ENCODE results near the gene GABRR1. TPM values are rescaled to one million over a fixed set of nuclear protein-coding genes. Genes with fewer than 3 reads are reported as not detected.

The GABRR1 gene
- polyA plus RNA-seq, 3 donors, result 1.2 to 1.6 (median 1.3) TPM

Other genes with a start within 250 kb of the GABRR1 start
- gene PNRC1, start 136.6 kb downstream of the GABRR1 start, polyA plus RNA-seq (ENCODE audit: insufficient read length in 3 of 3), result 100 to 1,000 TPM; 106 to 122 (median 110) TPM
- gene SRSF12, start 99.3 kb downstream of the GABRR1 start, polyA plus RNA-seq (ENCODE audit: insufficient read length in 3 of 3), result 10 to 100 TPM; 12.2 to 18.1 (median 17.5) TPM
- 10 to 100 TPM; 30.2 to 33.6 (median 32.7) TPM for gene PM20D2, start 71.3 kb downstream of the GABRR1 start, polyA plus RNA-seq (ENCODE audit: insufficient read length in 3 of 3)
- gene GABRR2, start 97.9 kb upstream of the GABRR1 start, polyA plus RNA-seq (ENCODE audit: insufficient read length in 3 of 3), result 1 to 10 TPM in 2 of 3 donors, under 1 TPM in 1; 0.97 to 3.1 (median 1.4) TPM
- gene UBE2J1, start 135.4 kb upstream of the GABRR1 start, polyA plus RNA-seq (ENCODE audit: insufficient read length in 3 of 3), result 10 to 100 TPM; 49.5 to 52.1 (median 50.0) TPM
- 10 to 100 TPM; 25.9 to 32.4 (median 28.6) TPM for gene RRAGD, start 194.9 kb upstream of the GABRR1 start, polyA plus RNA-seq (ENCODE audit: insufficient read length in 3 of 3)
- 10 to 100 TPM; 24.4 to 38.0 (median 35.9) TPM for gene ANKRD6, start 215.8 kb upstream of the GABRR1 start, polyA plus RNA-seq (ENCODE audit: insufficient read length in 3 of 3)